ENCODE results near the gene NGFR. TPM values are rescaled to one million over a fixed set of nuclear protein-coding genes. Genes with fewer than 3 reads are reported as not detected.

The NGFR gene
- total RNA-seq, 4 donors from 2014 or later, result 3.3 to 19.8 (median 8.2) TPM

GRCh38 chr17:49496867-49497147 is 1.7 kb downstream of the NGFR start:
- peak overlapping the region in 3 of 4 donors; percentile 25 to 55 (median 36) for H3K4me3 ChIP-seq
- intact Hi-C loops (cut with DNase I; ENCODE audit: low total_unique reads) (loop anchor here (2.0 kb wide), 2 partner anchors 52 to 350 kb away; no protein-coding TSS in a partner anchor), in situ Hi-C loops (cut with MboI; ENCODE audit: low pct_ligation_motif_present in 1 of 4, low pct_unique_long_range_greater_than_20kb in 1 of 4, low sequenced_read_pairs in 3 of 4) (loop anchor here in 2 of 4 donors (10.0 kb wide), 2 partner anchors 58 to 62 kb away; no protein-coding TSS in a partner anchor)
- DNase-seq, result no peak
- H3K27me3 ChIP-seq, result peaks cover 80% of the 10 kb centered on the region
- no peaks in the 10 kb centered on the region for H3K9me3 ChIP-seq
- H3K27ac ChIP-seq, result no peak overlapping the region
- TF ChIP-seq CTCF (IDR thresholded peaks at IDR 0.05), result no peak
- TF ChIP-seq EP300 (IDR thresholded peaks at IDR 0.05; ENCODE audit: low read depth), result no peak
- no peak for TF ChIP-seq POLR2AphosphoS5 (IDR thresholded peaks at IDR 0.05)
- TF ChIP-seq POLR2A (IDR thresholded peaks at IDR 0.05), result no peak
- no peaks in the 10 kb centered on the region for H3K36me3 ChIP-seq
- 8% methylated on average over 11 of the region's 13 CpGs; no CpG with 5 or more reads in 1 of the 2 donors for WGBS, 2 donors (ENCODE audit: low coverage in 1 of 2)
- H3K4me1 ChIP-seq, result peaks cover 18 to 33% (median 32%) of the 10 kb centered on the region in 4 donors

- H3K36me3 ChIP-seq, result no peaks in the 10 kb centered on the region
- intact Hi-C loops (cut with DNase I; ENCODE audit: low total_unique reads), result loop anchor here (2.0 kb wide), 2 partner anchors 51 to 351 kb away; no protein-coding TSS in a partner anchor
- H3K27ac ChIP-seq, result peak overlapping the region in 2 of 4 donors; percentile 15 to 25
- DNase-seq, result peak; percentile 32
- peak overlapping the region in 3 of 4 donors; percentile 25 to 55 (median 36) for H3K4me3 ChIP-seq
- in situ Hi-C loops (cut with MboI; ENCODE audit: low pct_ligation_motif_present in 1 of 4, low pct_unique_long_range_greater_than_20kb in 1 of 4, low sequenced_read_pairs in 3 of 4), result loop anchor here in 2 of 4 donors (10.0 kb wide), 2 partner anchors 57 to 63 kb away; no protein-coding TSS in a partner anchor
- no peak for TF ChIP-seq POLR2AphosphoS5 (IDR thresholded peaks at IDR 0.05)
- no peak for TF ChIP-seq EP300 (IDR thresholded peaks at IDR 0.05; ENCODE audit: low read depth)
- no peak for TF ChIP-seq CTCF (IDR thresholded peaks at IDR 0.05)
- no peak for TF ChIP-seq POLR2A (IDR thresholded peaks at IDR 0.05)
- H3K9me3 ChIP-seq, result no peaks in the 10 kb centered on the region
- 2% methylated on average over 52 of the region's 75 CpGs; no CpG with 5 or more reads in 1 of the 2 donors for WGBS, 2 donors (ENCODE audit: low coverage in 1 of 2)
- peaks cover 18 to 33% (median 32%) of the 10 kb centered on the region in 4 donors for H3K4me1 ChIP-seq
- peaks cover 86% of the 10 kb centered on the region for H3K27me3 ChIP-seq
Observed at GRCh38 chr17:49497148-49498028, 2.3 kb downstream of the NGFR start.

GRCh38 chr17:49498029-49498615 is 3.0 kb downstream of the NGFR start:
- peak overlapping the region in 1 of 4 donors; percentile 15 for H3K27ac ChIP-seq
- peaks cover 93% of the 10 kb centered on the region for H3K27me3 ChIP-seq
- H3K4me3 ChIP-seq, result no peak overlapping the region
- intact Hi-C loops (cut with DNase I; ENCODE audit: low total_unique reads) (no loop called here), in situ Hi-C loops (cut with MboI; ENCODE audit: low pct_ligation_motif_present in 1 of 4, low pct_unique_long_range_greater_than_20kb in 1 of 4, low sequenced_read_pairs in 3 of 4) (loop anchor here in 2 of 4 donors (10.0 kb wide), 2 partner anchors 57 to 63 kb away; no protein-coding TSS in a partner anchor)
- peaks cover 18 to 33% (median 32%) of the 10 kb centered on the region in 4 donors for H3K4me1 ChIP-seq
- no peak for TF ChIP-seq POLR2AphosphoS5 (IDR thresholded peaks at IDR 0.05)
- TF ChIP-seq EP300 (IDR thresholded peaks at IDR 0.05; ENCODE audit: low read depth), result no peak
- no peak for TF ChIP-seq POLR2A (IDR thresholded peaks at IDR 0.05)
- TF ChIP-seq CTCF (IDR thresholded peaks at IDR 0.05), result no peak
- H3K9me3 ChIP-seq, result no peaks in the 10 kb centered on the region
- no peak for DNase-seq
- WGBS, 2 donors (ENCODE audit: low coverage in 1 of 2), result 32 to 39% methylated on average over 8 to 12 of the region's 12 CpGs
- no peaks in the 10 kb centered on the region for H3K36me3 ChIP-seq

- no peaks in the 10 kb centered on the region for H3K36me3 ChIP-seq
- intact Hi-C loops (cut with DNase I; ENCODE audit: low total_unique reads), result no loop called here
- H3K27ac ChIP-seq, result no peak overlapping the region
- 58% methylated on average over 3 of the region's 3 CpGs; no CpG with 5 or more reads in 1 of the 2 donors for WGBS, 2 donors (ENCODE audit: low coverage in 1 of 2)
- TF ChIP-seq EP300 (IDR thresholded peaks at IDR 0.05; ENCODE audit: low read depth), result no peak
- peaks cover 6 to 17% (median 15%) of the 10 kb centered on the region in 4 donors for H3K4me1 ChIP-seq
- H3K27me3 ChIP-seq, result peaks cover 94% of the 10 kb centered on the region
- H3K9me3 ChIP-seq, result no peaks in the 10 kb centered on the region
- in situ Hi-C loops (cut with MboI; ENCODE audit: low pct_ligation_motif_present in 1 of 4, low pct_unique_long_range_greater_than_20kb in 1 of 4, low sequenced_read_pairs in 3 of 4), result no loop called here
- no peak for DNase-seq
- no peak overlapping the region for H3K4me3 ChIP-seq
Observed at GRCh38 chr17:49501496-49501895, 6.4 kb downstream of the NGFR start.

Measured in transverse colon (tissue), 4 donors.